Ishikawa (cell line): ENCODE measurements around the gene STX7.

Experiments
- CEBPB ChIP-seq: IDR thresholded peaks from 2 replicates; pipeline ENCODE4 v1.6.1; 2012
- CREB1 ChIP-seq: IDR thresholded peaks from 2 replicates; pipeline ENCODE4 v1.6.1; 2012; ENCODE audit warnings: low read depth
- RAD21 ChIP-seq: IDR thresholded peaks from 2 replicates; pipeline ENCODE4 v1.6.1; 2012; ENCODE audit warnings: low read depth
- TAF1 ChIP-seq: IDR thresholded peaks from 2 replicates; pipeline ENCODE4 v1.6.1; 2012; ENCODE audit warnings: low read depth, mild to moderate bottlenecking
- TF ChIP-seq, protein P1 (sequence below): IDR thresholded peaks from 2 replicates; pipeline ENCODE4 v1.6.1; 2012
- TF ChIP-seq, protein P2 (sequence below): IDR thresholded peaks from 2 replicates; pipeline ENCODE4 v1.6.1; 2012

DNA sequence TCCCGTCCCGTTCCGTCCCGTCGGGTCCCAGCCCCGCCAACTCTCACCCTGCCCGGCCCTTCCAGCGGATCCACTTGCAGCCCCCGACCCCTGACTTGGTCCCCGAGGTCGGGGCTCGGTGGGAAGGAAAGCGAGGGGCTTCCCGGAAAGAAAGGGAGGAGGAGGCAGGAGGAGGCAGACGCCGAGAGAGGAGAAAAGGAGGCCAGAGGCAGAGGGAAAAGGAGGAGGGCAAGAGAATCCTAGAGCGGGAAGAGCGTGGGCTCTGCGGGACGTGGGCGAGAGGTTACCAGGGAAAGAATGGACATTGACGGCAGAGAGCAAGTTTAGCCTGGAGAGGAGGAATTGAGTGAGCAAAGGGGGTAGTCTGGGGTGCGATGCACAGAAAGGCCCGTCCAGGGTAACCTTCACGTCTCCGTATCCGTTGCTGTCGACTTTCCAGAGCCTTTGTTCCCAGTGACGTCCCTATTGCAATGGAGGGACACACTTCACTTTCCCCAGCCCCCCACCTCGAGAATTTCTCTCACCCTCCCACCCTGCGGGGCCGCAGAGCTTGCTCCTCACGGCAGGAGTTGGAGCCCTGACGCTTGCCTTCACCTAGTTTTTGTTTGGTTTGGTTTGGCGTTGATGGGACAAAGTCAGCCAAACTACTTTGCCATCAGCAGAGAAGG lies 111.2 kb downstream of the STX7 start:
- TF ChIP-seq CEBPB, result no peak
- TF ChIP-seq, protein P1, sequence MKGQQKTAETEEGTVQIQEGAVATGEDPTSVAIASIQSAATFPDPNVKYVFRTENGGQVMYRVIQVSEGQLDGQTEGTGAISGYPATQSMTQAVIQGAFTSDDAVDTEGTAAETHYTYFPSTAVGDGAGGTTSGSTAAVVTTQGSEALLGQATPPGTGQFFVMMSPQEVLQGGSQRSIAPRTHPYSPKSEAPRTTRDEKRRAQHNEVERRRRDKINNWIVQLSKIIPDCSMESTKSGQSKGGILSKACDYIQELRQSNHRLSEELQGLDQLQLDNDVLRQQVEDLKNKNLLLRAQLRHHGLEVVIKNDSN, result no peak
- no peak for TF ChIP-seq CREB1
- TF ChIP-seq, protein P2, sequence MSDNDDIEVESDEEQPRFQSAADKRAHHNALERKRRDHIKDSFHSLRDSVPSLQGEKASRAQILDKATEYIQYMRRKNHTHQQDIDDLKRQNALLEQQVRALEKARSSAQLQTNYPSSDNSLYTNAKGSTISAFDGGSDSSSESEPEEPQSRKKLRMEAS, result no peak
- no peak for TF ChIP-seq RAD21
- TF ChIP-seq TAF1, result no peak
